GM12892 (cell line): Measurements from ENCODE around the gene SORCS2.

Source experiments
- POLR2A ChIP-seq: IDR thresholded peaks from 2 replicates; pipeline ENCODE4 v1.6.1; 2011; ENCODE audit warnings: low read depth, low read length, control low read depth
- TAF1 ChIP-seq: IDR thresholded peaks from 2 replicates; pipeline ENCODE4 v1.6.1; 2011; ENCODE audit warnings: low read depth, mild to moderate bottlenecking, control low read depth, low read length, borderline replicate concordance

GRCh38 chr4:7255488-7255881 lies 63.1 kb downstream of the SORCS2 start:
- TF ChIP-seq POLR2A (no peak), TAF1 (no peak)
